Vagina (tissue), 2 donors: ENCODE measurements around the gene IGLL5.

ENCODE experiments used
- POLR2A ChIP-seq, 2 donors: fragments of 450-650 bp; IDR thresholded peaks; one replicate each; pipeline ENCODE4 v1.6.1; 2017; ENCODE audit warnings: antibody characterized with exemption in 2 of 2, mild to moderate bottlenecking in 2 of 2, moderate library complexity in 2 of 2
- POLR2AphosphoS5 ChIP-seq, 2 donors: sonication (generic); formaldehyde crosslinking; IDR thresholded peaks; one replicate each; pipeline ENCODE4 v1.9.0; 2017; ENCODE audit warnings: antibody characterized with exemption in 2 of 2, mild to moderate bottlenecking in 2 of 2, low read depth in 1 of 2; ENCODE audit not compliant: insufficient read depth in 1 of 2
- TF ChIP-seq, protein P1 (sequence below), 3 experiments: fragments of 450-650 bp in 2 of 3; fragments of 200-600 bp in 1 of 3; sonication (generic) in 1 of 3; IDR thresholded peaks; one replicate each; pipeline ENCODE4 v1.5.1; 2017 to 2019; ENCODE audit warnings: antibody characterized with exemption in 3 of 3, mild to moderate bottlenecking in 2 of 3, moderate library complexity in 2 of 3

DNA sequence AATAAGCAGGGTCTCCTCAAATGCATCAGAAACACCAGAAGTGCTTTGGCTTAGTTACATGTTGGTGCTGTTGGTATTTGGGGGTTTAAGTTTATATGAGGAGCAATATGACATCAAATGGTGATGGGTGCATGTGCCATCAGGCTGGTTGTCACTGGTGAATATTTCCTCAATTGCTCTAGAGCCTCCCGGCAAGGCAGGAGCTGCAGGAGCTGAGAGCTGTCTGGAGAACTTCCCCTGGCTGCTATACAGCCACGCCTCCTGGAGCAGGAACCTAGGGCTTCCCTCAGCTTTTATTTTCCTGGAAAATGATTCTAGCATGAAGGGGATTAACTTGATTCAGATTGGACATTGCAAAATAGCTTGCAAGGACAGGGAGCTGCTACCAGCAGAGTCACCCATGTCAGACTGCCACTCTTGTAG is 15.8 kb downstream of the IGLL5 start:
- TF ChIP-seq, protein P1, sequence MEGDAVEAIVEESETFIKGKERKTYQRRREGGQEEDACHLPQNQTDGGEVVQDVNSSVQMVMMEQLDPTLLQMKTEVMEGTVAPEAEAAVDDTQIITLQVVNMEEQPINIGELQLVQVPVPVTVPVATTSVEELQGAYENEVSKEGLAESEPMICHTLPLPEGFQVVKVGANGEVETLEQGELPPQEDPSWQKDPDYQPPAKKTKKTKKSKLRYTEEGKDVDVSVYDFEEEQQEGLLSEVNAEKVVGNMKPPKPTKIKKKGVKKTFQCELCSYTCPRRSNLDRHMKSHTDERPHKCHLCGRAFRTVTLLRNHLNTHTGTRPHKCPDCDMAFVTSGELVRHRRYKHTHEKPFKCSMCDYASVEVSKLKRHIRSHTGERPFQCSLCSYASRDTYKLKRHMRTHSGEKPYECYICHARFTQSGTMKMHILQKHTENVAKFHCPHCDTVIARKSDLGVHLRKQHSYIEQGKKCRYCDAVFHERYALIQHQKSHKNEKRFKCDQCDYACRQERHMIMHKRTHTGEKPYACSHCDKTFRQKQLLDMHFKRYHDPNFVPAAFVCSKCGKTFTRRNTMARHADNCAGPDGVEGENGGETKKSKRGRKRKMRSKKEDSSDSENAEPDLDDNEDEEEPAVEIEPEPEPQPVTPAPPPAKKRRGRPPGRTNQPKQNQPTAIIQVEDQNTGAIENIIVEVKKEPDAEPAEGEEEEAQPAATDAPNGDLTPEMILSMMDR (IDR thresholded peaks at IDR 0.05), result no peak
- TF ChIP-seq POLR2AphosphoS5 (IDR thresholded peaks at IDR 0.05; ENCODE audit: insufficient read depth in 1 of 2, low read depth in 1 of 2) (no peak), POLR2A (IDR thresholded peaks at IDR 0.05) (no peak)
